GM19397 (cell line): ENCODE results near the gene FRYL.

ENCODE experiments used
- ATAC-seq: cut with Tn5 transposase; IDR thresholded peaks from one replicate; pipeline ENCODE4 v1.9.1; 2021; ENCODE audit warnings: mild to moderate bottlenecking, moderate library complexity; ENCODE audit not compliant: unreplicated experiment

The FRYL gene

DNA sequence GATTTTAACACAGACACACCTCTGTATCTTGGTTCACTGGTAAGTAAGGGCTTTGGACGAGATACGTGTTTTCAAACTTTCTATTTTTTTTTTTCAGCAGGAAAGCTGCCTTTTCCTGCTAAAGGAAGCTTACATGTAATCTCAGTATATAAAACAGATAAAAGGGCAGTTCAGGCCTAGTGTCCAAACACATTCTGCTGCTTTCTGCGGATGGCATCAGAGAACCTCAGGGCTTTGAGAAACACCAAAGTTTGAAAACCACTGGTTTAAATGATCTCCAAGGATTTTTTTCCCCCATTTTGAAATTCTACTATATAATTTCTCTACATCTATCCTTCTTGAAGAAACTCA is 214.1 kb downstream of the FRYL start:
- ATAC-seq, result no peak

DNA sequence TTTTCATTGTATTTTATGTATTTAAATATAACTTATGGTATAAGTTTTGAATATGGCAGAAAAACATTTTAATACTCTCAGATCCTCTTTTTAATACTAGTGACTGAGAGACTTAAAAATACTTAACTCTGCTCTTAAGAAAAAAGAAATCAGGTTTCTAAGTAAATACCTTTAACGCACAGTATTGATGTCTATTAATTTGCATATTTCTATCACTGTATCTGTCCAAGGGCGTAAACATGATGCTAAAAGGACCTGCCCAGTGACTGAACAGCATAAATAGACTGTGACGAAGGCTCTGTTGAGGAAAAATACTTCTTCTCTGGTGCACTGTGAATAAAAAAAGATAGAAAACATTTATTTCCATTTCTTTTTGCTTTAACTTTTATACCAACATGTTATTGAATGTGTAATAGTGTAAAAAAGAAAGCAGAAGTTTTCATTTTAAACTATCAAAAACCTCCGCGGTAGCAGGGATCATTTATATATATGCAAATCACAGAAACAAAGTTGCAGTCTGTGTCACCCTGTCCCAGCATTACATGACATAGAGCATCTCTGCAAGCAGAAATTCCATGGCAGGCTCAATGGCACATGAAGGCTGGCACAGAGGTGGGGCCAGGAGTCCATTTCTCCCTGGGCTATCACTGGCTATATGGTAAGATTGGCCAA is 214.6 kb downstream of the FRYL start:
- ATAC-seq, result no peak

DNA sequence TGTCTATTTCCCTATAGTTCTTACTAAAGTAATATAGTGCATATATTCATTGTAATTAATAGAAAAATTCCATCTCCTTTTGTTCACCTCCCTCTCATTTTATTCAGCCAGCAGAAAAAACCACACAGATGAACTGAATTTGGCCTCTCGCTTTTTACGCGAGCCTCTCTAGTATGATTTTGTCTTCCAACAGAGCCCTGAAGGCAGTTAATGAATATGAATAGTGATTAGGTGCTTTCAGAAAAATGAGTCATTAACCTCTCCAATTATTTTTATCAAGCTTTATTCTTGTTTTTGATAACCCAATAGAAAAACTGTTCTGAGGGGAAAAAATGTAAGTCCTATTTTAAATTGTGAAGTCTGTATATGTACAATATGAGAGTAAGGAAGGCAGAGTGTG is 215.9 kb downstream of the FRYL start:
- no peak for ATAC-seq

- no peak for ATAC-seq
Measured at GRCh38 chr4:48558819-48559218, 221.3 kb downstream of the FRYL start.

- no peak for ATAC-seq
Measured at GRCh38 chr4:48558026-48558425, 222.1 kb downstream of the FRYL start.

- ATAC-seq, result no peak
Measured at GRCh38 chr4:48557478-48557877, 222.6 kb downstream of the FRYL start.

DNA sequence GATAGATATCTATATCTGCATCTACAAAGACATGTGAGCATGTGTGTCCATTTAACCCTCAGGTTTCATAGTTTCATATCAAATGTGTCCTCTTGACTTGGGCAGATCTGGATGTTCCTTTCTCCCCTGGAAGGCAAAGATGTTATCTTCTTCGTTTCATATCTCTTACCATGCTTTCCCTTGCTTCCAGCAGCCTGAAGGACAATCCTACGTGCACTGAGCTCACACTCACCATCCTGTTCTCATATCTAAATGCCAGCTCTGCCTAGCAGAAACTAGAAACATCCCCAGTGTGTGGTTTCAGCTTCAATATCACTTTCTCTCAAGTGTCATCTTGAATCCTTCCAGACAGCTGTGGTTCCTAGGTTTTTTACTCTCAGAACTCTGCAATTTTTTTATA is 223.8 kb downstream of the FRYL start:
- ATAC-seq, result no peak

DNA sequence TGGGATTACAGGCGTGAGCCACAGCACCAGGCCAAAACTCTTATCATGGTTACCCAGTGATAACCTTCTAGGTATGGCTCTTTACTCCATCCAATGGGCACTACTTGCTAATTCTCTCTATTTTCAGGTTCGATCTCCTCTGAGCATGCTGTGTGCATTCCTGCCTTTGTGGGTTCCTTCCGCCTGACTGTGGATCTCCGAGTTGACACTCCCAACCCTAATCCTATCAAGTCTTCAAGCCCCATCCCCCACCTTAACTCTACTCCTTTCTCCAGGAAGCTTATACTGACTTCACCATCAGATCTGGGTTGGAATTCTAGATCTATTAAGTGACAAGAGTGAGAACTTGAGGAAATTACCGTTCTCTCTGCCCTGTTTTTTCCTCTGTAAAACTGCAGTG is 225.5 kb downstream of the FRYL start:
- ATAC-seq, result no peak

DNA sequence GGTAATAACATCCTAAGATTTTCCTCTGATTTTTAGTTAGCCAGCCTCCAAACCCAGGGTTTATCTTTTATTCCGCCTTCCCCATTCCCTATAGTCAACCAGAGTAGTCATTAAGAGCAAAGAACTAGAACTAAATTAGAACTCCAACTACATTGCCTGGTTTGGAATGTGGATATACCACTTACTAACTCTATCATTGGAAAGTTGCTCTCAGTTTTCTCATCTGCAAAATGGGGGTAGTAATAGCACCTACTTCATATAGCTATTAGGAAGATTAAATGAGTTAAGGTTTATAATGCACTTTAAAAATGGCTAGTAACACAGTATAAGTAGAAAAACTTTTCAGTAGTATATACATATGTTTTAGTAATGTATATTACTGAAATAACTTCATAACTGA is 226.4 kb downstream of the FRYL start:
- ATAC-seq, result no peak

- no peak for ATAC-seq
Measured at GRCh38 chr4:48546336-48546735, 233.7 kb downstream of the FRYL start.

DNA sequence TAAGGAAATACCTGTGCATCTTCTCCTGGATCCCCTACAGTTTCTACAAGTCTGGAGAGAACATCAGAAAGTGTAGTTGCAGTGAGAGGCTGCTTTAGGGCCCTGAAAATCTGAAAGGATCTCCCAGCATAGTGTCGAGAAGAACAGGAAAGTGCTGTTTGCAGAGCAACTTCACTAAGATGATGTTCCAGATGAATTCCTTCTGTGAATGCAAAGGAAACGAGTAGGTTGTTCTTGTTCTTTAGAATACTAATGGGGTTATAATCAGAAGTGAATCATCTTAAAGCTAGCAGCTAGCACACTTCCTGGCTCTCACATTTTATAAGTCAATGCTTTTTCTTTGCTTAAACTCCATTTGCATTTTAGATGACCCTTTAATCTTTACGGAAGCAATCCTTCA is 236.3 kb downstream of the FRYL start:
- no peak for ATAC-seq

DNA sequence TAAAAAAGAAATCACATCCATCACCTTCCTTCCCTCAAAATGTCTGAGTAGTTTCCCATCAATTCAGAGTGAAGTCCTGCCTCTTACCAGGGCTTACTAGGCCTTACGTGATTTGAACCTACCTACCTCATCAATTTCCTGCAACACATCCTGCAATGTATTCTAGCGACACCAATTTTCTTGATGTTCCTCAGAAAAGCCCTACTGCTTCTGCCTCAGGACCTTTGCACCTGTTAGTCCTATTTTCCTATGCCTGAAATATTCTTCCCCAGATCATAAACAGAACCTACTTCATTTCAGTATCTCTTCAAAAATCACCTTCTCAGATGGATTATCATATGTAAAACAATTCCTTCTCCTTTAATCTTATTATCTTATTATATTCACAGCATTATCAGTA is 237.2 kb downstream of the FRYL start:
- ATAC-seq, result no peak

GRCh38 chr4:48539597-48539996 is 240.5 kb downstream of the FRYL start:
- ATAC-seq, result no peak

DNA sequence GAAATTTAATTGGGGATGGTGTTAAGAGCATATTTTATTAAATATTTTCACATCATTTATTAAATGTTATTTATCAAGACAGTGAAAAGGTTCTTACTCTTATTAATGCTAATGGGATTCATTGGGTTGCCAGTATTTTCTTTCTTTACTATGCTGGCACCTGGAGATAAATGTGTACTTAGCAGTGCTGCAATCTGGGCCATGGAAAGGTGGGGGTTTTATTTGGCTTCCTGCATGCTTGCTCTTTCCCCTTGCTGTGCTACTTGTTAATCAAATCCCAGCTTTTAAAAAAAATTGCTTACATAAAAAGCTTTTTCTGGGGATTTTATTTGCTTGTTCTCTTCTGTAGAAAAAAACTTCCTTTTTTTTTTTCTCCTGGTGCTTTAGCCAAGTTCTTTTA is 241.7 kb downstream of the FRYL start:
- no peak for ATAC-seq

GRCh38 chr4:48526406-48526805 is 253.7 kb downstream of the FRYL start:
- no peak for ATAC-seq

DNA sequence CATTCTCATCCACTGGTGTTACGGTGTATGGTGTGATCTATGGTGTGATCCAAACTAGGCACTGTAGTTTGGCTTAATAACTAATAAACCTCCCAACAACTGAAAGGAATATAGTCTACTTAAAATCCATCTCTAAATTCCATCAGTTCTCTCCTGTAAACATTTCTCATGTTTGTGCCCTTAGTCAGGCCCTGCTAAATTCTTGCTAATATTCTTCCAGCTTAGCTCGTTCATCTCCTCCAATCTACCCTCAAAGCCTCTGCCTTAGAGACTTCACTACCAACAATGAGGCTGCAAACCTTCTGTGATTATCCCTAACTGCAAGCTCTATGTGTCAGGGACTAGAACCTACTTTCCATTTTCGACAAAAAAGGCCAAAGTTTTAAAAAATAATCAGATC is 261.9 kb downstream of the FRYL start:
- ATAC-seq, result no peak

GRCh38 chr4:48509543-48509942 is 270.5 kb downstream of the FRYL start:
- no peak for ATAC-seq

- ATAC-seq, result no peak
Measured at GRCh38 chr4:48506716-48507115, 273.4 kb downstream of the FRYL start.

GRCh38 chr4:48504352-48504751 is 275.7 kb downstream of the FRYL start:
- no peak for ATAC-seq

DNA sequence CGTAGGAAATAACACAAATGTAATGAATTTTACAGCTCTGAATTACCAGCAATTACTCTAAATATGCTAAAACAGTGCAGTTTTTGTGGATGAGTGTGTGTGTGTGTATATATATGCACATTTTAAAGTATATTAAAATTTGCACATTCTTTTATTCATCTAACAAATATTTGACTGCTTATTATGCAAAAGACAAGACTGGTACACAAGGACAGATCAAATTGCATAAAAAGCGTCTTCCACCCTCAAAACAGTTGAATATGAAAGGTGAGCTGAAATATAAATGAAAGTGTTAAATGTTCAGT is 276.1 kb downstream of the FRYL start:
- no peak for ATAC-seq

- ATAC-seq, result no peak
Measured at GRCh38 chr4:48503233-48504025, 276.6 kb downstream of the FRYL start.

DNA sequence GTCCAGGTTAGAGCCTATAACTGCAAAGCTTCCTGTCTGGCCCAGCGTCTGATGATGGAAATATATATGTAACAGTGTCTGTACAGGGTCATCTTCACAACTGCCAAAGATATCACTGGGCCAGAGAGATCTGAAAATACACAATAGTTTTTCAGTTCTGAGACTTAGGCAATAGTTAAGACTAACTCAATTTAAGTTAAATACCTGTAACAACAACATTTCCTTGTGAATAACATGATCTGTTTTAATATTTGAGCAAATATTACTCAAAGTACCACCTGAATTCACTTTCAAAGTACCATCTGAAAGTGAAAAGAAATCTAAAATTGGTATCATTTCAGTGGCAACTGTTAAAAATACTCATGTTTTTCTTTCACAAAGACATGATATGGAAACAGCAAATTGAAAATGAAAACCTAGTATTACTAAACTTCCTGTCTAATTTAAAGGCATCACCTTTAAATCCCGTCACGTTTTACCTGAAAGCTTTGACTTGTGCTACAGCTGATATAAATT is 280.5 kb downstream of the FRYL start:
- peak; percentile 79 for ATAC-seq

DNA sequence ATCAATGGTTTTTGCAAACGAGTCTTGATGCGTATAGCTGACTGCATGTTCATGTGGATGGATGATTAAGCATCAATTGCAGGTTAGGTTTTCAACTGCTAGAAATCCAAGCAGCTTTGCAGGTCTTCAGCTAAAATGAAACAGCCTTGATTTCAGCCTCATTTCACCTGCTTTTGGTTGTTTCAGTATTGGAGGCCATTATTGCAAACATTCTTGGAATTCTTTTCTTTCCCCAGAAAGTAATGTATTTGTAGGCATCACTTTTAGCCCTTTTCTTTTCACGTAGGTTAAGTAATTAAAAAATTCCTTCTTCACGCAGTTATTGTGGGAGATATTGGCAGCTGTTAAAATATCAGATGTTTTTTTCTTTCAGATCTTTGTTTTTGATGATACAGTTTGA is 281.2 kb downstream of the FRYL start:
- ATAC-seq, result no peak
